Measurements from ENCODE around the gene TAT. TPM values are rescaled to one million over a fixed set of nuclear protein-coding genes. Genes with fewer than 3 reads are reported as not detected.

The TAT gene
- total RNA-seq, 1 donor from 2014 or later = not detected

- no peak within 1 kb of the TSS for H3K9ac ChIP-seq (ENCODE audit: low read length)
- Mint-ChIP-seq H3K9me3 (ENCODE audit: unreplicated experiment) (no peaks in the 10 kb centered on the region), H3K4me3 (ENCODE audit: unreplicated experiment) (peak within 1 kb of the TSS; percentile 37), H3K27me3 (ENCODE audit: low read depth, unreplicated experiment) (peaks cover 10% of the 10 kb centered on the region), H3K36me3 (ENCODE audit: low read depth, unreplicated experiment) (no peaks in the 10 kb centered on the region), H3K4me1 (ENCODE audit: low read depth, unreplicated experiment) (peaks cover 20% of the 10 kb centered on the region), H3K27ac (ENCODE audit: unreplicated experiment) (peak within 1 kb of the TSS; percentile 72)
- H3K27me3 ChIP-seq (ENCODE audit: insufficient read depth, low read length) = no peaks in the 10 kb centered on the region
- H3K79me2 ChIP-seq (ENCODE audit: insufficient read depth, low read length) = no peaks in the 10 kb centered on the region
- no peak for TF ChIP-seq CTCF (IDR thresholded peaks at IDR 0.05; ENCODE audit: insufficient read depth, low read depth, low read length)
- TF ChIP-seq EZH2 (IDR thresholded peaks at IDR 0.05; ENCODE audit: insufficient read depth, low read length) = no peak
- peak within 1 kb of the TSS; percentile 66 for H3K4me2 ChIP-seq (ENCODE audit: low read length)
- H3K4me1 ChIP-seq (ENCODE audit: insufficient read depth, low read length) = peaks cover 6% of the 10 kb centered on the region
- peak within 1 kb of the TSS; percentile 54 for H2AFZ ChIP-seq (ENCODE audit: low read depth, low read length)
- H3K27ac ChIP-seq (ENCODE audit: low read depth, low read length) = no peak within 1 kb of the TSS
- no peaks in the 10 kb centered on the region for H3K36me3 ChIP-seq (ENCODE audit: insufficient read depth, low read length)
- H3K4me3 ChIP-seq (ENCODE audit: insufficient read depth, low read depth, low read length) = no peak within 1 kb of the TSS
- no peaks in the 10 kb centered on the region for H3K9me3 ChIP-seq (ENCODE audit: insufficient read depth, low read depth, low read length)
- DNase-seq (ENCODE audit: low read depth) (peak; percentile 63), FAIRE-seq (no peak)
- no peaks in the 10 kb centered on the region for H4K20me1 ChIP-seq (ENCODE audit: insufficient read depth, low read length)
These were observed 50.7 kb downstream of the TAT start, which contains the start of gene CHST4 for GRCh38 chr16:71526111-71526631. Gene CHST4, plus strand, starts transcription at chr16:71526426. Its CDS starts 10,252 bp downstream, at chr16:71536678.

GRCh38 chr16:71524566-71525553, 52.0 kb downstream of the TAT start:
- no peak overlapping the region for H3K4me3 Mint-ChIP-seq (ENCODE audit: unreplicated experiment)
- H3K4me1 ChIP-seq (ENCODE audit: insufficient read depth, low read length) = peaks cover 6% of the 10 kb centered on the region
- no peaks in the 10 kb centered on the region for H3K9me3 ChIP-seq (ENCODE audit: insufficient read depth, low read depth, low read length)
- H3K9ac ChIP-seq (ENCODE audit: low read length) = no peak overlapping the region
- no peaks in the 10 kb centered on the region for H4K20me1 ChIP-seq (ENCODE audit: insufficient read depth, low read length)
- H3K4me3 ChIP-seq (ENCODE audit: insufficient read depth, low read depth, low read length) = no peak overlapping the region
- no peaks in the 10 kb centered on the region for H3K36me3 Mint-ChIP-seq (ENCODE audit: low read depth, unreplicated experiment)
- TF ChIP-seq EZH2 (IDR thresholded peaks at IDR 0.05; ENCODE audit: insufficient read depth, low read length) (no peak), CTCF (IDR thresholded peaks at IDR 0.05; ENCODE audit: insufficient read depth, low read depth, low read length) (no peak)
- no peak for FAIRE-seq
- H3K27me3 ChIP-seq (ENCODE audit: insufficient read depth, low read length) = no peaks in the 10 kb centered on the region
- no peaks in the 10 kb centered on the region for H3K36me3 ChIP-seq (ENCODE audit: insufficient read depth, low read length)
- no peak overlapping the region for H2AFZ ChIP-seq (ENCODE audit: low read depth, low read length)
- no peak overlapping the region for H3K4me2 ChIP-seq (ENCODE audit: low read length)
- DNase-seq (ENCODE audit: low read depth) = no peak
- H3K9me3 Mint-ChIP-seq (ENCODE audit: unreplicated experiment) = no peaks in the 10 kb centered on the region
- H3K27ac Mint-ChIP-seq (ENCODE audit: unreplicated experiment) = no peak overlapping the region
- H3K4me1 Mint-ChIP-seq (ENCODE audit: low read depth, unreplicated experiment) = peaks cover 20% of the 10 kb centered on the region
- H3K79me2 ChIP-seq (ENCODE audit: insufficient read depth, low read length) = no peaks in the 10 kb centered on the region
- no peak overlapping the region for H3K27ac ChIP-seq (ENCODE audit: low read depth, low read length)
- H3K27me3 Mint-ChIP-seq (ENCODE audit: low read depth, unreplicated experiment) = peaks cover 12% of the 10 kb centered on the region

All from astrocyte (in vitro differentiated cells and primary cell).